GM20000 (cell line): ENCODE measurements around the gene AP4B1.

Experiments
- DNase-seq: peaks from one replicate; pipeline ENCODE4 v3.0.0; 2012; ENCODE audit warnings: low spot score
- TF ChIP-seq, protein P1 (sequence below): IDR thresholded peaks from 2 replicates; pipeline ENCODE4 v1.5.1; 2012; ENCODE audit warnings: mild to moderate bottlenecking, control low read depth; ENCODE audit errors: extremely low read depth, missing control alignments

The AP4B1 gene

DNA sequence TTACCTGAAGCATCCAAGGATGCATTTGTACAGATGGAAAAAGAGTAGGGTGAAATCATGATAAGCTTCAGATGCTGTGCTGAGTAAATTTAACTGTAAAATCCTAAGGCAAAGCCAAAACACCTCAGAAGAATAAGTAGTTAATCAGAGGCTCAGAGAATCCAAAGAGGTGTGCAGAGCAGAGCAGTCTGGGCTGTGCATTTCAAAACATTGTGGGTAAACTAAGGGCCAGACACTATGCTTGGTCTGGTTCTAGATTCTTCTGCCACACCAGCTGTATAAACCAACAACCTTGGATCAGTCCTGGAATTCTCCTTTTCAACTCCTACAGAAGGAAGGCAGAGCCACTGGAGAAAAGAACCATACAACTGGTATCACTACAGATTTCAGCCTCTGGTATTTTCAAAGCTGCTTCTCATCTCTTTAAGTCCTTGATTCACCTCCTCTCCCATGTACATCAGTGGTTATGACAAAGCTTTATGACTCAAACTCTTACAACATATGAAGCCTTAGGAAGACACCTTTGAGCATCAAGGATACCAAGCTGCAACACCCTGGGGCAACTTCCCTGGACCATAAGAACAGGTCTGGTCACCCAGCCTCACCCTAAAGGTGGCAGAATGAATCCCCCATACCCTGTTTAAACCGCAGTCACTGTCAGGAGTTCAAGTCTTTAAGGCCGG lies 12.9 kb upstream of the AP4B1 start:
- DNase-seq, result no peak
- TF ChIP-seq, protein P1, sequence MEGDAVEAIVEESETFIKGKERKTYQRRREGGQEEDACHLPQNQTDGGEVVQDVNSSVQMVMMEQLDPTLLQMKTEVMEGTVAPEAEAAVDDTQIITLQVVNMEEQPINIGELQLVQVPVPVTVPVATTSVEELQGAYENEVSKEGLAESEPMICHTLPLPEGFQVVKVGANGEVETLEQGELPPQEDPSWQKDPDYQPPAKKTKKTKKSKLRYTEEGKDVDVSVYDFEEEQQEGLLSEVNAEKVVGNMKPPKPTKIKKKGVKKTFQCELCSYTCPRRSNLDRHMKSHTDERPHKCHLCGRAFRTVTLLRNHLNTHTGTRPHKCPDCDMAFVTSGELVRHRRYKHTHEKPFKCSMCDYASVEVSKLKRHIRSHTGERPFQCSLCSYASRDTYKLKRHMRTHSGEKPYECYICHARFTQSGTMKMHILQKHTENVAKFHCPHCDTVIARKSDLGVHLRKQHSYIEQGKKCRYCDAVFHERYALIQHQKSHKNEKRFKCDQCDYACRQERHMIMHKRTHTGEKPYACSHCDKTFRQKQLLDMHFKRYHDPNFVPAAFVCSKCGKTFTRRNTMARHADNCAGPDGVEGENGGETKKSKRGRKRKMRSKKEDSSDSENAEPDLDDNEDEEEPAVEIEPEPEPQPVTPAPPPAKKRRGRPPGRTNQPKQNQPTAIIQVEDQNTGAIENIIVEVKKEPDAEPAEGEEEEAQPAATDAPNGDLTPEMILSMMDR, result no peak

DNA sequence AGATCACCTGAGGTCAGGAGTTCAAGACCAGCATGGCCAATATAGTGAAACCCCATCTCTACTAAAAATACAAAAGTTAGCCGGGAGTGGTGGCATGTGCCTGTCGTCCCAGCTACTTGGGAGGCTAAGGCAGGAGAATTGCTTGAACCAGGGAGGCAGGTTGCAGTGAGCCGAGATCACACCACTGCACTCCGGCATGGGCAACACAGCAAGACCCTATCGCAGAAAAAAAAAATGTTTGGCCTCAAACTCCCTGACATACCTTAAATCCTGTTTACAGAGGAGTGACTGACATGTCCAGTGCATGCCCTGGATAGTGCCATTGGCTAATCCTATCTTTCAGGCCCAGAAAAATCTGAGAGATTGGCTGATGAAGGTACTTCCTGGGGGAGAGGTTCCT lies 12.4 kb upstream of the AP4B1 start:
- no peak for DNase-seq
- TF ChIP-seq, protein P1, result no peak

DNA sequence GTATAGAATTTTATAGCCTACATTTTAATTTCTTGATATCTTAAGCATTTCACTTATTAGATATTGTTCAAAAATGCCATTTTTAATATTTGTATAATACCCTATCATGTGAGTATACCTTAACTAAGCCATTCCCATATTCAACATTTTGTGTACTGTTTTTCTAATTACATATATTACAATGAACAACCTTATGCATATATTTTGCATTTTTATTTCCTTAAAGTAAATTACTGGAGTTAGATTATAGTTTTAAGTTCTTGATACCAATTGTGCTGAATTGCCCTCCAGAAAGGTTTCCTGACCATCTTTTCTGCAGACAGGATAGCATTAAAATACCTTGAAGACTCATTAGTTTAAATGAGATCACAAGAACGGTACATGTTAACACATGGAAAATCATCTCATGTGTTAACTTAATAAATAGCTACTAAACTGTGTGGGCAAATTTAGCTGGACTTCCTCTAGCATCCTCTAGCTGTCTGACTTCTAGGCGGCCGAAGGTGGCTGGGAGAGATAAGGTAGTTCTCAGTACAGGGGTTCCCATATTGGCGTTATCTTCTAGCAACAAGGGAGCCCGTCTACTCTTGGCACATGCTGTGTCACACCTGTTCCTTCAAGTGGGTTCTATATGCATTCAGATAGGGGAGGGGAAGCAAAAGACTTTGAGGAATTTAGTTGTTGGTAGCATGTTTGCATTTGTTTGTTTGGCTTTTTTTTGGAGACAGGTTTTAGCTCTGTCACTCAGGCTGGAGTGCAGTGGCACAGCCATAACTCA lies 9.5 kb upstream of the AP4B1 start:
- TF ChIP-seq, protein P1, result no peak

DNA sequence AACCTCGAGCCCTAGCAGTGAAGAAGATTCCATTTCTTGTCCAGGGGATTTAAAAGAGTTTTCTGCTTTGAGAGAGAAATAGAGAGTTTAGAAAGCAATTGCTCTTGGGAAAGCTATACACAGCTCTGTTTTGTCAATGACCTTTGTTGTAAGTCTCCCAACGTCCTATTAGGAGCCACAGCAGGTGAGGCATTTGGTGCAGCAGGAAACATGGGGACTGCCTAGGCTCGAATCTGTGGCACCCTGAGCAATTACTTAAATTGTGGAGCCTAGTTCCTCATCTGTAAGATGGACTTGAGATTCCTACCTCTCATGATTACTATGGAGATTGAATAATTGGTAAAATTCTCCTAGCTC lies 8.7 kb upstream of the AP4B1 start:
- no peak for DNase-seq
- TF ChIP-seq, protein P1, result no peak

More for the DNA sequence above, 9.5 kb upstream of the AP4B1 start:
- no peak for DNase-seq

DNA sequence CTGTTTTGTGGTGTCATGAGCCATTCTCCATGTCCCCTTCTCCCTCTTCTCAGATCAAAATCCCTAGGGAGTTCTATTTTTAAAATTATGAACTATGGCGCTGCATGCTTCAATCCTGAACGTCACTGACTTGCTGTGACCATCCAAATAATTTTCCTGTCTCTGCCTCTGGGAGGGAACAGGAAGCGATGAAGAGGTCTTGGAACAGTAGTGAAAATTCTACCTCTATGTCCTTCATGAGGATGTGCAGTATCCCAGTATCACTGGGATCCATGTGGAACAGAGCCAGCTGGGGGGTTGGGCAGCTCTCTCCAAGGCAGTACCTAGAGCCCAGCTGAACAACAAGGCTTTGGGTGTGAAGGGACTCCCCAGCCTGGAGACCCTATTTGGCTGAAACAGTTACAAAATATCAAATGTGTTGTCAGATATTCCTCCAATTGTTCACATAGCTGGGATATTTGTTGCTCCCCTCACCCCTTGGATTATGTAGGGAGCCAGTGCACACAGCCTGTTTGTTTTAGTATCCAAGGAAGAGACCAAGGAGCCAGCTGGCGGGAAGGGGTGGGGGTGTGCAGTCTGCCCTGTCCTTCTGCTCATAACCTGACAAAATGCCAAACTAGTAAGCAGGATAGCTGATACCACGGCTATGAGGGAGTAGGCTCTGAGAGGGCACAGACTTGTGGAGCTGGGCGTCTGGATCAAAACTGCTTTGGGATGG lies 8.2 kb upstream of the AP4B1 start:
- DNase-seq, result no peak
- TF ChIP-seq, protein P1, result no peak

DNA sequence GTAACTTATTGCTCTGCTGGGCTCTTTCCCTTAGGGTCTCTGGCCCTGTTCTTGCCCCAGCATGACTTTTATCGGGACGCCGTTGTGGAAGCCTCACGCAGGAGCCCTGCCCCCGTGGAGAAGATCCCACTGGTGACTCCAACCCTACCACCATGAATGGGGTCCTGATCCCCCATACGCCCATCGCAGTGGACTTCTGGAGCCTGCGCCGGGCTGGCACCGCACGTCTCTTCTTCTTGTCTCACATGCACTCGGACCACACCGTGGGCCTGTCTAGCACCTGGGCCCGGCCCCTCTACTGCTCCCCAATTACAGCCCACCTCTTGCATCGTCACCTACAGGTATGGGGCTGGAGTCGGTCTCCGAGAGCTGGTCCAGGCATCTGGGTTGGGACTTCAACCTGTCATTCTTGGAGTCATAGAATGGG lies 849 bp upstream of the AP4B1 start:
- peak; percentile 13 for DNase-seq
- TF ChIP-seq, protein P1, result no peak

DNA sequence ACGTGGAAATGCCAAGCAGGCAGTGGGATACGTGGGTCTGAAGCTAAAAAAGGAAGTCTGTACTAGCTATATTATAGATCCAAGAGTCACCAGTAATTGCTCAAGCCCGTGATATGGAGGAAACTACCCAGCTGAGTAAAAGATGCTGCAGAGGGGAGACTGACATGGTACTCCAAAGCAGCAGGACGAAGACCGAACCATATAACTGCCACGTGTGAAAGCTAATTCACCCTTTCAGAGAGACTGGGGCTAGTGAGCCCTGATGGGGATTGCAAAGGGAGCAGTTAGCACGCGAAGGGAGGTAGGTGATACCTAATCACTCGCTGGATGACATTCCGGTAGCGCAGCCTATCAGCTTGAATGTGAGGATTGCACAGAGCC lies 316 bp downstream of the AP4B1 start:
- DNase-seq, result no peak
- TF ChIP-seq, protein P1, result no peak
